T-helper 2 cell treated with Interferon-gamma antibody and Interleukin-4, amounts not matched to agents 100 ng/mL and 5 ng/mL, for 36 hours (primary cell): ENCODE measurements around the gene KCND1. TPM values are rescaled to one million over a fixed set of nuclear protein-coding genes. Genes with fewer than 3 reads are reported as not detected.

Source experiments
- intact Hi-C: fragments of 100-400 bp; cut with micrococcal nuclease; formaldehyde crosslinking; loops from one replicate; pipeline ENCODE4 v1.15.1; 2023
- total RNA-seq: library from RNA; stranded (reverse); gene quantifications from 2 replicates; pipeline ENCODE4 v1.2.3, GENCODE V29; 2022

Gene KCND1
- total RNA-seq, 1 donor from 2014 or later = 4.0 TPM

DNA sequence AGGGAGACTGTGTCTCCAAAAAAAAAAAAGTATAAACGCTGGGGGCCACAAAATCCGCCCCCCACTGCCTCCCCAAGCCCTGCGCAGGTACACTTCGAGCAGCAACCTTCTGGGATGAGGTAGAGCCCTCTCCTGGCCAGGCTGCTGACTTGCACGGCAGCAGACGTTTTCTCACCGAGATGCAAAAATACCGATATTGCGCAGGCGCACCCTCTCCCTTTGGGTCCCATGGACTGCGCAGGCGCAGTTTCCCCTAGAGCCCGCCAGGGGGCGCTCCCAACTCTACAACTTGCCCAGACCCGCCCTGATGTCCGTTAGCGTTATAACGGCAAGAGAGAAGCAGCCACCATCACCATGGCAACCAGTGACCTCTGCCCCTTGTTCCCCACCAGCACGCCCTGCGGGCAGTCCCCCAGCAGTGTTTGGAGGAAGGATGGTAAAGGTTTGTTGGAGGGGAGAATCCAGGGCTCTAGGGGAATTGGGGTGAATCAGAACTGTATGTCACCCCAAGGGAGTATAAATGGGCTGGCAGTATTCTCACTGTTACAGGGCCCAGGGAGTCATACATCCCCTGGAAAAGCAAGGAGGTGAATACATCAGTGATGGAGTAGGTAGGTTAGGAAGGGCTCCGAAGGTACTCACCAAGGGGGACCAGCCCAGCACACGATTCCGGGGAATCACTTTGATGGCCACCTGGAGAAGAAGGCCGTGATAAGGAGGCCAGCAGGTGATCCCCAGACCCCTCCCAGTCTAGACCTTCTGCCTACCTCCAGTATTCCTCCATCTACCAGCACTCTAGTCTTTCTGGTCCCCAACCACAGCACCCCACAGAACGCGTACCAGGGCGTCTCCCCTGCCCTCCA is 54.3 kb downstream of the KCND1 start:
- intact Hi-C loops = loop anchor here (1.0 to 10.0 kb wide), 5 partner anchors 20 to 273 kb away; partner anchors contain the start of genes GRIPAP1, PQBP1, TFE3 and TIMM17B

DNA sequence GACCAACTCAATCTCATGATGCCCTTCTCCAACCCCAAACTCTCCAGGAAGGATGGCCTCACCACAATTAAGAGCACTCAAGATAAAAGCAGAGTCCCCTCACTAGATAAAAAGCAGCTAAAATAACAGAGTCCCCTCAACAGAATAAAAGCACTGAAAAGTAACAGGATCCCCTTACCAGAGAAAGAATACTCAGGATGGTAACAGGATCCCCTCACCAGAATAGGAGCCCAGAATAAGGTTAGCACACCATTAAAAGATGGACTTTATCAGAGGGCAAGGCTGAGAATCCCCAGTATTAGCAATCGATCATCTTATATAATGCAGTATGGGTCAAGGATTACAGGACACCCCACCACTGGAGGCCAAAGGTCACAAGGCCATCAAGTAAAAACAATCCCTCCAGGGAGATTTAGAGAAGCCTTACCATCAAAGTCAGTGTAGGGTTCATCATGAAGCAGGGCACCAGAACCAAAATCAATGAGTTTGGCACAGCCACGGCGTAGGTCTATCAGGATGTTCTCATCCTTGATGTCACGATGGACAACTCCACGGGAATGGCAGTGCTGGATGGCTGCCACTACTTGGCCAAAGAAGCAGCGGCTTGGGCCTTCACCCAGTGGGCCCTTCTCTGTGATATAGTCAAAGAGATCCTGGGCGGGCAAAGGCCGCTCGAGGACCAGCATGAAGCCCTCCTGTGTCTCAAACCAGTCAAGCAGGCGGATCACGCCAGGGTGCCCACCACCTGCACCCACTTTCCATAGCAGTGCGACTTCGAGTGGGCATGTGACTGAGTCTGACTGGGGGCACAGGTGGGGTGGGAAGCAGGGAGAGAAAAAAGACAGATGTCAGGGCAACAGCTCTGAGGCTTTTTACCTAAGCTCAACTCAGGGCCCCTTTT is 56.8 kb downstream of the KCND1 start:
- intact Hi-C loops = loop anchor here (5.0 to 10.0 kb wide), 2 partner anchors 87 to 270 kb away; partner anchors contain the start of gene GRIPAP1

- intact Hi-C loops = loop anchor here (10.0 kb wide), 1 partner anchor 269 kb away; no protein-coding TSS in a partner anchor
Measured at GRCh38 chrX:48913605-48914366, 57.9 kb downstream of the KCND1 start.

DNA sequence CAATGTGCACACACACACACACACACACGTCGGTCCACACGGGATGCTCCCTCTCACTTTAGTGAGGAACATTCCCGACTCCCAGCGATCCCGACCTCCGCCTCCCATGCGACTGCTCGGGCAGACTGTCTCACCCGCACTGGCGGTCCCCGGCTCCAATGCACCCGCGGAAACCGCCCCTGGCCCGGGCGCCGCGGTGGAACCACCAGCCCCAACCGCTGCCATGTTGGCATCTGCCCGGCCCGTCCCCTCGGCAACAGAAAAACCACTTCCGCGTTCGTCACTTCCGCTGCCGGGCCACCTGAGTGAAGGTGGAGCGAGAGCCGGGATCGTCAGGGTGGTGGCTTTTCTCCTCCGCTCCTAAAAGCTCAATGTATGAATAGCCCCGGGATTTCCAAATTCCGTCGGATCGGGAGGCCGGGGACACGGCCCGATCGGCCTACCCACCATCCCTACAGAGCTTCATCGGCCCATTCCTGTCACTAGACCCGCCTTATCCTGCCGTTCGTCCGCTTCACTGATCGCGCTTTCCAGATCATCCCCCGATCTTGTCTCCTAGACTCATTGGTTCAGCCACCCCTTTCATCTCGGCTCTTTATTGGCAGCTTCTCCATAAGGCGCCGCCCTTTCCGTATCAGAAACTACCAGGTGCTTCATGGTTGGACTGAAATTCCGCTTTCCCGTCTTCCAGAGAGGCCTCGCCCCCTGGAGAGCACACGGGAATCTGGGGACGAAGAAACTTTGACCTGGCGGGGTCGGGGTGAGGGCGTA is 60.0 kb downstream of the KCND1 start, which contains the start of gene SLC35A2:
SLC35A2 (minus strand) TSS at position 235 of the 771 bp plus-strand sequence; CDS start at position 225, 10 bp downstream.
- intact Hi-C loops = loop anchor here (1.0 to 10.0 kb wide), 2 partner anchors 14 to 267 kb away; partner anchors contain the start of genes PQBP1 and TIMM17B

Other genes with a start within 250 kb of the KCND1 start
- not detected in 2 replicates for gene GLOD5, start 210.1 kb downstream of the KCND1 start, total RNA-seq
- not detected in 2 replicates for gene GATA1, start 185.3 kb downstream of the KCND1 start, total RNA-seq
- gene HDAC6, start 169.8 kb downstream of the KCND1 start, total RNA-seq = 87.1 and 92.1 TPM in 2 replicates
- not detected in 2 replicates for gene ERAS, start 145.3 kb downstream of the KCND1 start, total RNA-seq
- gene PCSK1N, start 136.2 kb downstream of the KCND1 start, total RNA-seq = 0.20 TPM in 1 of 2 replicates, not detected in the other
- 46.3 and 48.2 TPM in 2 replicates for gene TIMM17B, start 74.1 kb downstream of the KCND1 start, total RNA-seq
- 77.5 and 77.9 TPM in 2 replicates for gene PQBP1, start 73.9 kb downstream of the KCND1 start, total RNA-seq
- gene SLC35A2, start 60.2 kb downstream of the KCND1 start, total RNA-seq = 17.9 and 18.3 TPM in 2 replicates
- gene PIM2, start 52.8 kb downstream of the KCND1 start, total RNA-seq = 196 TPM in 2 replicates
- gene OTUD5, start 14.2 kb downstream of the KCND1 start, total RNA-seq = 50.2 and 50.9 TPM in 2 replicates
- gene GRIPAP1, start 30.4 kb upstream of the KCND1 start, total RNA-seq = 85.6 and 94.5 TPM in 2 replicates
- gene TFE3, start 71.5 kb upstream of the KCND1 start, total RNA-seq = 27.2 and 29.3 TPM in 2 replicates
- 7.1 and 8.7 TPM in 2 replicates for gene CCDC120, start 87.2 kb upstream of the KCND1 start, total RNA-seq
- gene PRAF2, start 102.2 kb upstream of the KCND1 start, total RNA-seq = 15.6 and 19.0 TPM in 2 replicates
- gene WDR45, start 108.0 kb upstream of the KCND1 start, total RNA-seq = 49.0 and 51.4 TPM in 2 replicates
- 28.0 and 28.2 TPM in 2 replicates for gene GPKOW, start 151.9 kb upstream of the KCND1 start, total RNA-seq
- 1.8 and 2.3 TPM in 2 replicates for gene MAGIX, start 190.9 kb upstream of the KCND1 start, total RNA-seq
- gene PLP2, start 200.1 kb upstream of the KCND1 start, total RNA-seq = 143 TPM in 2 replicates
- gene PRICKLE3, start 214.5 kb upstream of the KCND1 start, total RNA-seq = 12.3 and 12.7 TPM in 2 replicates
- 0.95 and 1.3 TPM in 2 replicates for gene SYP, start 228.3 kb upstream of the KCND1 start, total RNA-seq